ENCODE measurements around the gene FGF16.
"Not testable (repeated sequence)": the region's sequence is repeated elsewhere in the genome, so short reads cannot be mapped to it uniquely, and the experiment has no call there.

Gene FGF16

DNA sequence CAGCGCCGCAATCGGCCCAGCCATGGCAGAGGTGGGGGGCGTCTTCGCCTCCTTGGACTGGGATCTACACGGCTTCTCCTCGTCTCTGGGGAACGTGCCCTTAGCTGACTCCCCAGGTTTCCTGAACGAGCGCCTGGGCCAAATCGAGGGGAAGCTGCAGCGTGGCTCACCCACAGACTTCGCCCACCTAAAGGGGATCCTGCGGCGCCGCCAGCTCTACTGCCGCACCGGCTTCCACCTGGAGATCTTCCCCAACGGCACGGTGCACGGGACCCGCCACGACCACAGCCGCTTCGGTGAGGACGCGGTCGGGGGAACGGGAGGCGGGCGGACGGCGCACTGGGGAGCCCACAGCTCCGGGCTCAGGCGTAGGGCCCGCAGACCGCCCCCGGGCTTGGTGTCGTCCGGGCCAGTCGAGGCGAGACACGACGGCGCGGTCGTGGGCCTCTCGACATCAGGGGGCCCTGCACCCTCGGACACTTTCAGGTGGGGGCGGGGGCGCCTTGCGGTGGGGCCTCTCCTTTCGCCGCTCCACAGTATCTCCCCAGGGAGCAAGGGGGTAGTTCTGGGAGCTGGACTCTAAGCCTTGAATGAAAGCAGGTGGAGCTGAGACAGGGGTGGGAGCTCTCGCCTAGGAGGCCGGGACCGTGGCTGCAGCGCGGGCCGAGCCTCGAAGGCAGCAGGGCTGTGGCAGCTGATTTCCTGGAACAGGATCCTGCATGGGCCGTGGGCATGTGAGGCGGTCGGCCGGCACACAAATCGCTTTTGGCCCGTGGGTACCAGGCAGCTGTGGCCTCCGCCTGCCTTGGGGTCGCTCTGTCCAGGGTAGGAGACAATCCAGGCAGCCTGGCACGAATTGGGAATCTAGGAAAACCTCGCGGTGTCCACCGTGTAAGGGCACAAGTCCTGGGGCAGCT lies 722 bp downstream of the FGF16 start:
- DNase-seq: no peak

DNA sequence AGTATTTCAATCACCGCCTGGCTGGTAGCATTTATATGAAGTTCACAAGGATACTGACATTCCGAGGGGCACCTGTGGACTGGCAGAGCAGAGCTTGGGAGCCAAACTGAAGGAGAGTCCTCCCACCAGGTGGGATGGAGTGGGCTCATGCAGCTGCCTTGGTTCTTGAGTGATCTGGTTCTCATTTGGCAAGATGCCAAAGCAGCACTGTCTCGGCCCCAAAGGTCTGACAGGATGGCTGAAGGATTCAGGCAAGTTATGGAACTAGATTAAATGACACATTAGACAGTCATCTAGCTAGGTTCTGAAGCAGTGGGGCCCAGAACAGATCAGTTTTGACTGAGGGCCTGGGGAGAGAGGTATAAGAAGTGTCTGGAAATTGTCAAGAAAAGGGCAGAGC lies 3.2 kb downstream of the FGF16 start:
- no peak for DNase-seq

- no peak for DNase-seq
Measured at GRCh38 chrX:77450996-77451395, 3.8 kb downstream of the FGF16 start.

DNA sequence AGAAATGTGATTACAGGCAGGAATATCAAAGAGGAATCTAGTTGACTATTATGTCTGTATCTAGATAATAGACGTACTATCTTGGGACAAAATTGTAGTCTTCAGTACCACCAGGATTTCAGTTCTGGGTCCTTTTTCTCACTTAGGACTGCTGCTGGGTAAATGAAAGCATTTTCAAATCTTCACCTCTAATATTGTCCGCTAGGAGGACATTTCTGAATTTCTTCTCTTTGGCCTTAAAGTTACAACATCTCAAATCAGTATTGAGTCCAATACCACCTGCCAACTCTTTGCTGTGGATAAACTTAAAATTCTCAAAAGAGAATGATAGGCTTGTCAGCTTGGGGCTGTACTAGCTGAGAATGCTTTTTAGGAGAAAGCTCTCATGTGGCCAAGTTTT lies 6.0 kb downstream of the FGF16 start:
- no peak for DNase-seq

DNA sequence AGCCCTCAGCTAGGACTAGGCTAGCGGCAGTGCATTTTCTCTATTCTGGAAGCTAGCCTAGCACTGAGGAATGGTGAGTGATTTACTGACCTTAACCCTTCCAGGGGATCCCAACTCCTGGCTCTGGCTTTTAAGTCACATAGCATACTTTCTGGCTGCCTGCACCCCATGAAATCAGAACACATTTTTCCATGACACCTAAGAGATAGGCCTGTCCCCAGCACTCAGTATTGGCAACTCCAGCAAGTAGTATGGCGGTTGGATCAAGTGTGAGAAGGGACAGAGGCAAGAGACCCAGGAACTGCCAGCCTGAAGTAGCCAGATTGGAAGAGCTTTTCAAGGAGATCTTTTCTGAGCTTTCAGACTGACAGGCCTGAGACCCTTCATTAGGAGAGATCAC lies 8.2 kb downstream of the FGF16 start:
- DNase-seq: no peak

GRCh38 chrX:77484045-77484444 lies 36.9 kb downstream of the FGF16 start:
- DNase-seq: no peak

DNA sequence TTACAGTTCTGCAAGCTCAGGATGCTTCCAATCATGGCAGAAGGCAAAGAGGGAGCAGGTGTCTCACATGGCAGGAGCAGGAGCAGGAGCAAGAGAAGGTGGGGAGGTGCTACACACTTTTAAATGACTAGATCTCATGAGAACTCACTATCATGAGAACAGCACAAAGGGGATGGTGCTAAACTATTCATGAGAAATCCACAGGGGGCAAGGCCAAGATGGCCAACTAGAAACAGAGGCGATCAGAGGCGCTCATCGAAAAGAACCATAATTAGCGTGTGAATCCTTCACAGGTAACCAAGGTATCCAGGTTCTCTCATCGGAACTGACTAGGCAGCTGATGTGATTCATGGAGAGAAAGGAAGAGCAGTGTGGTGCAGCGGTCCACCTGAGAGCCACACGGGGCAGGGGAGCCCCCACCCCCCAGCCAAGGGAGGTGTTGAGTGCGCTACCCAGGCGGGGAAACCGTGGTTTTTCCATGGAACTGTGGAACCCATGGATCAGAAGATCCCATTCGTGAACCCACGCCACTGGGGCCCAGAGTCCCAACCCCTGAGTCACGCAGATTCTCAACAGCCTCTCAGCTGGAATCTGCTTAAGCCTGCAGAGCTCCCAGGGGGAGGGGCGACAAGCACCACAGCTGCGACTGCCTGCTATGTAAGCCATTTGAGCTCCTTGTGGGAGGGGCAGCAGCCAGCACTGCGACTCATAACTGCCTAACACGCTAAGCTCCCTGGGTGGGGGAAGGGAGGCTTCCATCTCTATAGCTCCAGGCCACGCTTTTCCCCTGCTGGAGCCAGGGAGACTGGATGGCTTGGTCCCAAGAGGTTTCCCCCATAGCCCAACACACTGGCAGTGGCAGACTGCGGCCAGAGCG lies 46.7 kb downstream of the FGF16 start:
- no peak for DNase-seq

GRCh38 chrX:77500164-77500563 lies 53.0 kb downstream of the FGF16 start:
- DNase-seq: not testable (repeated sequence)

DNA sequence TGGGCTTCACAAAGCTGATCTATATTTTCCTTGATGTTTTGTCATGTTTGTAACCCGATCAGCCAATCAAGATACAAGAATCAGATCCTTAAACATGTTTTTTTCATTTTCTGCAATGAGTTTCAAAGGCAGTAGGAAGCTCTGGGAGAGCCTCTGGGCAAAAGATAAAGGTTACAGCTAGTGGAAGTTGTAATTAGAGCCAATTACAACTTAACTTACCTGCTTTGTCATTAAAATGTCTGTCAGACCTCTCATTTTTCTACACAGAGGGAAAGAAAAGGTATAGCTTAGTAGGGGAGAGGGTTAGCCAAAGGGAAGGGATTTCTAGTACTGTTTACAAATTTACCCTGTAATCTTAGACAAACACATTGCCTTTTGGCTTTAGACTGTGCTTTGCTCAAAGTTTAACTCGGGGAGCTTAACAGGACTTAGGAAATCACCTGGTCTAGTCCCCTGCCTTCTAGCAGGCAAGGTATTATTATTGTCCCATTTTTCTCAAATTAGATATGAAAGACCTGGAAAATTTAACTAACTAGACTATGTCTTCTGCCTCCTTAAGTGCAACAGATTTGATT lies 55.8 kb downstream of the FGF16 start:
- no peak for DNase-seq

GRCh38 chrX:77505227-77505626 lies 58.0 kb downstream of the FGF16 start:
- no peak for DNase-seq
